ENCODE results near the gene HIVEP3. TPM values are rescaled to one million over a fixed set of nuclear protein-coding genes. Genes with fewer than 3 reads are reported as not detected.
A peak's percentile ranks its signal among the peaks of the same experiment; 100 is the strongest.

The HIVEP3 gene
- polyA plus RNA-seq, 1 donor (not counting 4 experiments of a cell fraction or from before 2014, with no cell fraction given), result 1.1 TPM

DNA sequence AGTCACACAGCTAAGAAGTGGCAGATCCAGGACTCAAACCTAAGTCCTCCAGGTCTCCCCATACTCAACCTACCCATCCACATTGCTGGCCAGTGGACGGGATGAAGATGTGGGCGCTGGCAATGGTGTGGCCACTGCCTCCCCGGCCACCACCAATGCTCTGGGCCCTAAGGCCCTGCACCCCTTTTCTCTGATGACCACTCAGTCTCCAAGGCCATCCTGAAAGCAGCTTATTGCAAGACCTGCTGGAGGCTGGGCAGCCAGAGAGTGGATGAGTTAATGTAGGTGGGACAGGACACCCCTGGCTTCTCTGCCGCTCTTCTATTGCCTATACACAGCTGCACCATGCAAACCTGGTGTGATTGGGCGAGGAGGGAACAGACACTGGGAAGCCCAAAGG is 178.7 kb downstream of the HIVEP3 start:
- no peaks in the 10 kb centered on the region for H4K20me1 ChIP-seq (ENCODE audit: control insufficient read depth, extremely low read depth, insufficient read depth, low read length)
- DNase-seq (ENCODE audit: low read depth, low spot score) (no peak), FAIRE-seq (no peak)
- H3K79me2 ChIP-seq (ENCODE audit: control insufficient read depth, insufficient read depth, low read length), result no peaks in the 10 kb centered on the region
- H3K27ac ChIP-seq (ENCODE audit: control insufficient read depth, insufficient read depth, low read length), result no peak overlapping the region
- H3K36me3 ChIP-seq (ENCODE audit: control insufficient read depth in 2 of 2, extremely low read depth in 1 of 2, insufficient read depth in 2 of 2, low read length in 2 of 2), result no peaks in the 10 kb centered on the region
- H3K9me3 ChIP-seq (ENCODE audit: control insufficient read depth, low read depth, low read length), result no peaks in the 10 kb centered on the region
- no peak overlapping the region for H3K4me3 ChIP-seq (ENCODE audit: control insufficient read depth in 2 of 3, extremely low read depth in 1 of 3, insufficient read depth in 2 of 3, low read depth in 1 of 3, low read length in 3 of 3)
- dilution Hi-C loops (cut with MboI; ENCODE audit: extremely low pct_ligation_motif_present, low sequenced_read_pairs), result no loop called here
- peaks cover 3% of the 10 kb centered on the region for H3K27me3 ChIP-seq (ENCODE audit: control insufficient read depth, extremely low read depth, insufficient read depth, low read length)
- no peak overlapping the region for H2AFZ ChIP-seq (ENCODE audit: control insufficient read depth, low read length)
- H3K9ac ChIP-seq (ENCODE audit: control insufficient read depth, extremely low read depth, insufficient read depth, low read length), result no peak overlapping the region
- peaks cover 47% of the 10 kb centered on the region for H3K4me1 ChIP-seq (ENCODE audit: control insufficient read depth, extremely low read depth, insufficient read depth, low read length)
- H3K4me2 ChIP-seq (ENCODE audit: control insufficient read depth, extremely low read depth, insufficient read depth, low read depth, low read length), result no peak overlapping the region
- TF ChIP-seq, protein P1, sequence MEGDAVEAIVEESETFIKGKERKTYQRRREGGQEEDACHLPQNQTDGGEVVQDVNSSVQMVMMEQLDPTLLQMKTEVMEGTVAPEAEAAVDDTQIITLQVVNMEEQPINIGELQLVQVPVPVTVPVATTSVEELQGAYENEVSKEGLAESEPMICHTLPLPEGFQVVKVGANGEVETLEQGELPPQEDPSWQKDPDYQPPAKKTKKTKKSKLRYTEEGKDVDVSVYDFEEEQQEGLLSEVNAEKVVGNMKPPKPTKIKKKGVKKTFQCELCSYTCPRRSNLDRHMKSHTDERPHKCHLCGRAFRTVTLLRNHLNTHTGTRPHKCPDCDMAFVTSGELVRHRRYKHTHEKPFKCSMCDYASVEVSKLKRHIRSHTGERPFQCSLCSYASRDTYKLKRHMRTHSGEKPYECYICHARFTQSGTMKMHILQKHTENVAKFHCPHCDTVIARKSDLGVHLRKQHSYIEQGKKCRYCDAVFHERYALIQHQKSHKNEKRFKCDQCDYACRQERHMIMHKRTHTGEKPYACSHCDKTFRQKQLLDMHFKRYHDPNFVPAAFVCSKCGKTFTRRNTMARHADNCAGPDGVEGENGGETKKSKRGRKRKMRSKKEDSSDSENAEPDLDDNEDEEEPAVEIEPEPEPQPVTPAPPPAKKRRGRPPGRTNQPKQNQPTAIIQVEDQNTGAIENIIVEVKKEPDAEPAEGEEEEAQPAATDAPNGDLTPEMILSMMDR (optimal IDR thresholded peaks at IDR 0.05 in 1 of 3, IDR thresholded peaks at IDR 0.05 in 1 of 3, conservative IDR thresholded peaks at IDR 0.05 in 1 of 3; ENCODE audit: extremely low read depth in 1 of 3, insufficient read depth in 2 of 3, low read length in 3 of 3), result no peak
- no peak for TF ChIP-seq EZH2 (IDR thresholded peaks at IDR 0.05; ENCODE audit: low read length)
- H3K9me1 ChIP-seq (ENCODE audit: control insufficient read depth, extremely low read depth, insufficient read depth, low read length), result no peaks in the 10 kb centered on the region

DNA sequence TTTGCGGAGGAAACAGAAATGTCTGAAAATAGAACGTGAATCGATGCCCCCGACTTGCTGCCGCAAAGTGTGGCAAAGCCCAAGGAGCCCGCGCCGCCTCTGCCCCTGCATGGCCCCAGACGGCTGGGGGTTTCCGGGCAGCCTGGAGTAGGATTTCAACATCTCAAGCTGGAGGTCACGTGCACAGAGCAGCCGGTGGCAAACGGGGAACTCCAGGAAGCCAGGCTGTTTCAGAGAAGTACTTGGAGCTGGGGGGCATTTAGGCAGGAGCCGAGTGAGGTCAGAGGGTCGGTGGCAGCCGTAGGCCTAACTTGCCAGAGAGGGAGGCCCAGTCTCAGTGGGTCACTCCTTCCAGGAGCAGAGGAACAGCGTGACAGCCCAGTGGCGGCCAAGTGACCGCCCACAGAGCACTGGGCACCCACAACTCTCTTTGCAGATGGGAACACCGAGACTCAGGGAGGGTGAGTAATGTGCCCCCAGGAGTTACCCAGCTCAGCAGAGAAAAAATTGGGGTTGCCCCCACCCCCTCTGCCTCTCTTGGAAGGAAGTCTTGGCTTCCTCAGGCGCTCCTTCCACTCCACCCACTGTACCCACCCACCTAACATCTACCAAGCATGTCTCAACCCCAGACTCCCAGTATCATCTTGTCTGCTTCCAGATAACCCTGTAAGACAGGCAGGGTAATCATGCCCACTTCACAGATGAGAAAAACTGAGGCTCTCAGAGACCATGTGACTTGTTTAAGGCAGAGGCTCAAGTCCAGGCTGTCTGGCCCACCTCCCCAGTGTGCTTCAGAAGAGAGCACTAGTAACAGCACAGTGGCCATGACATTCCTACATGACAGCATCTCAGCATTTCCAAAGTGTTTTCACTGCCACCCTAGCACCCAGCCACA is 179.4 kb downstream of the HIVEP3 start:
- Histone ChIP-seq H2AFZ (ENCODE audit: control insufficient read depth, low read length) (peak overlapping the region; percentile 92), H3K4me1 (ENCODE audit: control insufficient read depth, extremely low read depth, insufficient read depth, low read length) (peaks cover 47% of the 10 kb centered on the region), H3K27ac (ENCODE audit: control insufficient read depth, insufficient read depth, low read length) (peak overlapping the region; percentile 54), H3K27me3 (ENCODE audit: control insufficient read depth, extremely low read depth, insufficient read depth, low read length) (peaks cover 3% of the 10 kb centered on the region), H3K4me3 (ENCODE audit: control insufficient read depth in 2 of 3, extremely low read depth in 1 of 3, insufficient read depth in 2 of 3, low read depth in 1 of 3, low read length in 3 of 3) (no peak overlapping the region), H3K36me3 (ENCODE audit: control insufficient read depth in 2 of 2, extremely low read depth in 1 of 2, insufficient read depth in 2 of 2, low read length in 2 of 2) (no peaks in the 10 kb centered on the region), H3K9me3 (ENCODE audit: control insufficient read depth, low read depth, low read length) (no peaks in the 10 kb centered on the region), H3K9me1 (ENCODE audit: control insufficient read depth, extremely low read depth, insufficient read depth, low read length) (no peaks in the 10 kb centered on the region), H3K4me2 (ENCODE audit: control insufficient read depth, extremely low read depth, insufficient read depth, low read depth, low read length) (peak overlapping the region; percentile 27), H3K79me2 (ENCODE audit: control insufficient read depth, insufficient read depth, low read length) (no peaks in the 10 kb centered on the region), H4K20me1 (ENCODE audit: control insufficient read depth, extremely low read depth, insufficient read depth, low read length) (no peaks in the 10 kb centered on the region), H3K9ac (ENCODE audit: control insufficient read depth, extremely low read depth, insufficient read depth, low read length) (peak overlapping the region; percentile 63)
- dilution Hi-C loops (cut with MboI; ENCODE audit: extremely low pct_ligation_motif_present, low sequenced_read_pairs), result no loop called here
- FAIRE-seq (peak; percentile 67), DNase-seq (ENCODE audit: low read depth, low spot score) (no peak)
- TF ChIP-seq, protein P1 (optimal IDR thresholded peaks at IDR 0.05 in 1 of 3, IDR thresholded peaks at IDR 0.05 in 1 of 3, conservative IDR thresholded peaks at IDR 0.05 in 1 of 3; ENCODE audit: extremely low read depth in 1 of 3, insufficient read depth in 2 of 3, low read length in 3 of 3), result no peak

All from keratinocyte (primary cell).